Neural progenitor cell (in vitro differentiated cells): ENCODE measurements around the gene GAS2. TPM values are rescaled to one million over a fixed set of nuclear protein-coding genes. Genes with fewer than 3 reads are reported as not detected.

ENCODE experiments used
- DNase-seq: peaks from one replicate; pipeline ENCODE4 v3.0.0-alpha.2; 2016; ENCODE audit warnings: low spot score
- H2AFZ ChIP-seq: fragments of 200-600 bp; sonication (generic); replicated peaks from 2 replicates; pipeline ENCODE4 v1.6.1; 2016; ENCODE audit warnings: antibody characterized with exemption
- H3F3A ChIP-seq: fragments of 200-600 bp; sonication (generic); 2 replicates; pipeline ENCODE4 v1.6.1; 2016; ENCODE audit warnings: antibody characterized with exemption, low read depth
- H3K27ac ChIP-seq: fragments of 200-600 bp; sonication (generic); 2 replicates; pipeline ENCODE4 v1.5.1; 2016; ENCODE audit warnings: mild to moderate bottlenecking
- H3K27me3 ChIP-seq: fragments of 200-600 bp; sonication (generic); 2 replicates; pipeline ENCODE4 v1.6.1; 2016; ENCODE audit warnings: mild to moderate bottlenecking, moderate library complexity
- H3K36me3 ChIP-seq: fragments of 200-600 bp; sonication (generic); 2 replicates; pipeline ENCODE4 v1.5.1; 2016
- H3K4me1 ChIP-seq: fragments of 200-600 bp; sonication (generic); 2 replicates; pipeline ENCODE4 v1.6.1; 2016; ENCODE audit warnings: mixed run types
- H3K4me2 ChIP-seq: fragments of 200-600 bp; sonication (generic); 2 replicates; pipeline ENCODE4 v1.6.1; 2016
- H3K4me3 ChIP-seq: fragments of 200-600 bp; sonication (generic); 2 replicates; pipeline ENCODE4 v1.5.1; 2016
- H3K79me2 ChIP-seq: fragments of 200-600 bp; sonication (generic); 2 replicates; pipeline ENCODE4 v1.6.1; 2016; ENCODE audit warnings: low read depth
- H3K9ac ChIP-seq: fragments of 200-600 bp; sonication (generic); 2 replicates; pipeline ENCODE4 v1.6.1; 2016
- H3K9me3 ChIP-seq: fragments of 200-600 bp; sonication (generic); 2 replicates; pipeline ENCODE4 v1.5.1; 2016; ENCODE audit warnings: low read depth
- H4K20me1 ChIP-seq: fragments of 200-600 bp; sonication (generic); 2 replicates; pipeline ENCODE4 v1.6.1; 2016; ENCODE audit warnings: low read depth
- H3K27ac Mint-ChIP-seq: 3 replicates; pipeline ENCODE4 v1.8.0; 2021; ENCODE audit warnings: mixed read lengths
- H3K27me3 Mint-ChIP-seq: 2 replicates; pipeline ENCODE4 v1.8.0; 2022; ENCODE audit warnings: low read depth, mild to moderate bottlenecking, inconsistent platforms, moderate library complexity, mixed read lengths; ENCODE audit not compliant: insufficient read depth
- H3K36me3 Mint-ChIP-seq: 3 replicates; pipeline ENCODE4 v1.8.0; 2021; ENCODE audit warnings: mixed read lengths
- H3K4me1 Mint-ChIP-seq: 3 replicates; pipeline ENCODE4 v1.8.0; 2021; ENCODE audit warnings: mixed read lengths
- H3K4me3 Mint-ChIP-seq: 3 replicates; pipeline ENCODE4 v1.8.0; 2021; ENCODE audit warnings: mild to moderate bottlenecking, moderate library complexity, mixed read lengths
- H3K9me3 Mint-ChIP-seq: 3 replicates; pipeline ENCODE4 v1.8.0; 2020; ENCODE audit warnings: mixed read lengths
- EZH2 ChIP-seq: fragments of 200-600 bp; sonication (generic); IDR thresholded peaks from 2 replicates; pipeline ENCODE4 v1.6.1; 2017; ENCODE audit warnings: antibody characterized with exemption, mild to moderate bottlenecking, moderate library complexity
- EZH2phosphoT487 ChIP-seq: fragments of 200-600 bp; sonication (generic); IDR thresholded peaks from 2 replicates; pipeline ENCODE4 v1.6.1; 2017; ENCODE audit warnings: antibody characterized with exemption
- total RNA-seq: library from RNA; depleted of rRNA; stranded (reverse); fragments of >200 nt; gene quantifications from 2 replicates; pipeline ENCODE4 v1.2.3, GENCODE V29; 2015; ENCODE audit warnings: low replicate concordance
- TF ChIP-seq, protein P1 (sequence below): fragments of 200-600 bp; sonication (generic); IDR thresholded peaks from 2 replicates; pipeline ENCODE4 v1.5.1; 2017; ENCODE audit warnings: antibody characterized with exemption, mild to moderate bottlenecking

The GAS2 gene
- total RNA-seq, 1 donor from 2014 or later, result 6.4 TPM

DNA sequence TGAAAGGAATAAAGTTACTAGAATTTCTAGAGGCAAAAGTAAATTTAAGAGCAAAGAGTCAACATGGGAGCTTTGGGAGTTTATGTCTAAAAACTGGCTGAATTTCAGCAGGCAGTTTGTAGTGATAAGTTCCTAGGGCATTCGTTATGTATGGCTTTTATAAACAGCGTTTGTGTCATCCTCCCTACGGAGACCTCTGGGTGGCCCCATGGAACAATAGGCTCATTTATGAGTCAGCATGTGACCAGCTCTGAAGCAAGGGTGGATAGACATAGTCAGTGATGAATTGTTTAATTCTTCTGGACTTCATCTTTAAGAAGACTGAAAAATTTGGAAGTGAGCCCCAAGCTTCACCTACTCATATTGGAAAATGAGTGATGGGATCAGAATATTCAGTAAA is 126.1 kb downstream of the GAS2 start:
- TF ChIP-seq, protein P1, sequence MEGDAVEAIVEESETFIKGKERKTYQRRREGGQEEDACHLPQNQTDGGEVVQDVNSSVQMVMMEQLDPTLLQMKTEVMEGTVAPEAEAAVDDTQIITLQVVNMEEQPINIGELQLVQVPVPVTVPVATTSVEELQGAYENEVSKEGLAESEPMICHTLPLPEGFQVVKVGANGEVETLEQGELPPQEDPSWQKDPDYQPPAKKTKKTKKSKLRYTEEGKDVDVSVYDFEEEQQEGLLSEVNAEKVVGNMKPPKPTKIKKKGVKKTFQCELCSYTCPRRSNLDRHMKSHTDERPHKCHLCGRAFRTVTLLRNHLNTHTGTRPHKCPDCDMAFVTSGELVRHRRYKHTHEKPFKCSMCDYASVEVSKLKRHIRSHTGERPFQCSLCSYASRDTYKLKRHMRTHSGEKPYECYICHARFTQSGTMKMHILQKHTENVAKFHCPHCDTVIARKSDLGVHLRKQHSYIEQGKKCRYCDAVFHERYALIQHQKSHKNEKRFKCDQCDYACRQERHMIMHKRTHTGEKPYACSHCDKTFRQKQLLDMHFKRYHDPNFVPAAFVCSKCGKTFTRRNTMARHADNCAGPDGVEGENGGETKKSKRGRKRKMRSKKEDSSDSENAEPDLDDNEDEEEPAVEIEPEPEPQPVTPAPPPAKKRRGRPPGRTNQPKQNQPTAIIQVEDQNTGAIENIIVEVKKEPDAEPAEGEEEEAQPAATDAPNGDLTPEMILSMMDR, result no peak
- no peak for TF ChIP-seq EZH2phosphoT487
- TF ChIP-seq EZH2, result no peak
- H3K36me3 Mint-ChIP-seq, result no peaks in the 10 kb centered on the region
- Histone ChIP-seq H3K79me2 (no peaks in the 10 kb centered on the region), H3K27me3 (no peaks in the 10 kb centered on the region), H3K9me3 (no peaks in the 10 kb centered on the region), H3K36me3 (no peaks in the 10 kb centered on the region), H3K27ac (no peak overlapping the region), H3K4me3 (no peak overlapping the region), H3K4me2 (no peak overlapping the region), H4K20me1 (no peaks in the 10 kb centered on the region), H2AFZ (no peak overlapping the region), H3K4me1 (no peaks in the 10 kb centered on the region), H3F3A (no peaks in the 10 kb centered on the region), H3K9ac (no peak overlapping the region)
- no peak overlapping the region for H3K4me3 Mint-ChIP-seq
- no peak overlapping the region for H3K27ac Mint-ChIP-seq
- H3K9me3 Mint-ChIP-seq, result no peaks in the 10 kb centered on the region
- no peaks in the 10 kb centered on the region for H3K27me3 Mint-ChIP-seq
- DNase-seq, result no peak
- H3K4me1 Mint-ChIP-seq, result peaks cover 3% of the 10 kb centered on the region

DNA sequence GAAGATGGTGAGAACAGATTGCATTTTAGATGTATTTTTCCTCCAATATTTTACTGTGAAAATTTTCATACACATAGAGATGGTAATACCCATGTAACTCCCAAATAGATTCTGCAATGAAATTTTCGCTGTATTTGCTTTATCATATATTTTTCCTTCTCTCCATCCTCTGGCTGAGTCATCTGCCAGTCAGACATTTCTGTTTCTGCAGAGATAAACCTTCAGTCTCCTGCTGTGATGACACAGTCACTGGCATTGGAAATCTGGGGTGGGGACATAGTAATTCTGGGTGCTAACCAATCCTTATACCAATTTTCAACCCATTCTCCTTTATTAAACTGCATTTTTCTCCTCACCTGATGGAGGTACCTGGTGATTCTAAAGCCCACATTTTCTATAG is 129.5 kb downstream of the GAS2 start:
- no peak overlapping the region for H2AFZ ChIP-seq
- Mint-ChIP-seq H3K4me1 (peaks cover 3% of the 10 kb centered on the region), H3K9me3 (no peaks in the 10 kb centered on the region), H3K27ac (no peak overlapping the region), H3K27me3 (no peaks in the 10 kb centered on the region), H3K4me3 (no peak overlapping the region), H3K36me3 (no peaks in the 10 kb centered on the region)
- H3K4me1 ChIP-seq, result no peaks in the 10 kb centered on the region
- H3K79me2 ChIP-seq, result no peaks in the 10 kb centered on the region
- DNase-seq, result no peak
- H3K27ac ChIP-seq, result no peak overlapping the region
- TF ChIP-seq, protein P1, result no peak
- no peak for TF ChIP-seq EZH2phosphoT487
- H3K4me2 ChIP-seq, result no peak overlapping the region
- H3K9ac ChIP-seq, result no peak overlapping the region
- H4K20me1 ChIP-seq, result no peaks in the 10 kb centered on the region
- H3K4me3 ChIP-seq, result no peak overlapping the region
- no peaks in the 10 kb centered on the region for H3K36me3 ChIP-seq
- no peaks in the 10 kb centered on the region for H3K27me3 ChIP-seq
- H3K9me3 ChIP-seq, result no peaks in the 10 kb centered on the region
- no peaks in the 10 kb centered on the region for H3F3A ChIP-seq

DNA sequence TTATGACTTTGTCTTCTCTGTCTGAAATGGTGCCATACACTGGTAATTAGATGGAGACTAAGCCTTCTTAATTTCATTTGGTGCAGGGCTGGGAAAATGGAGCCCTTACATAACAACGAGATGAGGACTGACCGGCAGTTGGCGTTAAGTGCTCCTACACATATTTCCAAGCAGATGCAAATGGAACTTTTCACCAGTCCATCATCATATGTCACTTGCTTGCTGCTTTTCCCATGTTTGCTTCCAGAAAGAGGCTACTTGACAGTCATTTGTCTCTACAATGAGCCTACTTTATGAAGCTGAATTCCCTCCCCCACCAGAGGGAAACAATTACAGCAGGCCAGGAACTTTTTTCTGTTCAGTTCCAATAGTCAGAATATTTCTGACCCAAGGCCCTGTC is 130.6 kb downstream of the GAS2 start:
- no peaks in the 10 kb centered on the region for H3K27me3 ChIP-seq
- H4K20me1 ChIP-seq, result no peaks in the 10 kb centered on the region
- no peaks in the 10 kb centered on the region for H3K79me2 ChIP-seq
- H3K36me3 Mint-ChIP-seq, result no peaks in the 10 kb centered on the region
- H3K4me1 Mint-ChIP-seq, result peaks cover 3% of the 10 kb centered on the region
- H3K9me3 ChIP-seq, result no peaks in the 10 kb centered on the region
- no peak overlapping the region for H3K4me3 ChIP-seq
- no peak overlapping the region for H3K27ac ChIP-seq
- no peaks in the 10 kb centered on the region for H3K9me3 Mint-ChIP-seq
- H3F3A ChIP-seq, result no peaks in the 10 kb centered on the region
- no peak overlapping the region for H2AFZ ChIP-seq
- H3K9ac ChIP-seq, result no peak overlapping the region
- no peak overlapping the region for H3K4me2 ChIP-seq
- no peak overlapping the region for H3K4me3 Mint-ChIP-seq
- no peak for TF ChIP-seq EZH2phosphoT487
- TF ChIP-seq, protein P1, result no peak
- no peak for TF ChIP-seq EZH2
- no peaks in the 10 kb centered on the region for H3K4me1 ChIP-seq
- H3K36me3 ChIP-seq, result no peaks in the 10 kb centered on the region
- no peaks in the 10 kb centered on the region for H3K27me3 Mint-ChIP-seq
- DNase-seq, result no peak
- H3K27ac Mint-ChIP-seq, result no peak overlapping the region

DNA sequence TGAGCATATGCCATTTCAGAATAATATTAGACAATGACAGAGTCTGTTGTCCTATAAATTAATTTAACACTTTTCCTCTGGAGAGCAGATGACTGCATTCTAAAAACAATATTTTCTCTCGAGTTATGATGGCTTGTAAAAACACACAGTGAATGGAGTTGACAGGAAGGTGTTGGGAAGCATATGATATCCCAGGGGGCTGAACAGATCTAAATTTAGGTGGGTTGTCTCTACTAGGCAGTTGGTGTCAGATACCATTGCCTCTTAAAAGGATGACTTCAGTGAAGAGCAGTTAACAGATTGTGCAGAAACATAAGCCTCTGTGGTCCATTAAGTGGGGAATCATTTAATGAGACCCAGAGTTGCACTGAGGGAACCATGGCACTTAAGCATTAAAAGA is 132.5 kb downstream of the GAS2 start:
- H3K9ac ChIP-seq, result no peak overlapping the region
- no peaks in the 10 kb centered on the region for H3K79me2 ChIP-seq
- no peak overlapping the region for H3K4me3 ChIP-seq
- H3K36me3 ChIP-seq, result no peaks in the 10 kb centered on the region
- no peaks in the 10 kb centered on the region for H3K27me3 ChIP-seq
- TF ChIP-seq, protein P1, result no peak
- TF ChIP-seq EZH2phosphoT487 (no peak), EZH2 (no peak)
- H3F3A ChIP-seq, result no peaks in the 10 kb centered on the region
- Mint-ChIP-seq H3K36me3 (no peaks in the 10 kb centered on the region), H3K27me3 (no peaks in the 10 kb centered on the region), H3K4me1 (no peaks in the 10 kb centered on the region), H3K4me3 (no peak overlapping the region), H3K27ac (no peak overlapping the region), H3K9me3 (no peaks in the 10 kb centered on the region)
- no peak overlapping the region for H2AFZ ChIP-seq
- no peak for DNase-seq
- no peaks in the 10 kb centered on the region for H4K20me1 ChIP-seq
- no peaks in the 10 kb centered on the region for H3K9me3 ChIP-seq
- no peaks in the 10 kb centered on the region for H3K4me1 ChIP-seq
- H3K4me2 ChIP-seq, result no peak overlapping the region
- no peak overlapping the region for H3K27ac ChIP-seq
